IPS DF 6.9 (cell line): ENCODE measurements around the gene PRRC2B.
"Not testable (repeated sequence)": the region's sequence is repeated elsewhere in the genome, so short reads cannot be mapped to it uniquely, and the experiment has no call there.

Experiments
- DNase-seq: peaks from one replicate; pipeline ENCODE4 v3.0.0-alpha.2; 2013; ENCODE audit warnings: low read depth, low spot score
- H3K27ac ChIP-seq: one replicate; pipeline ENCODE4 v1.5.1; 2013; ENCODE audit warnings: low read length, control low read depth
- H3K27me3 ChIP-seq: 2 replicates; pipeline ENCODE4 v1.6.1; 2013; ENCODE audit warnings: mild to moderate bottlenecking, low read length; ENCODE audit not compliant: control insufficient read depth, insufficient read depth
- H3K36me3 ChIP-seq: 2 replicates; pipeline ENCODE4 v1.6.1; 2013; ENCODE audit warnings: low read length; ENCODE audit not compliant: control insufficient read depth, insufficient read depth
- H3K4me1 ChIP-seq: 2 replicates; pipeline ENCODE4 v1.6.1; 2013; ENCODE audit warnings: low read length; ENCODE audit not compliant: control insufficient read depth, insufficient read depth
- H3K4me3 ChIP-seq: 2 replicates; pipeline ENCODE4 v1.5.1; 2013; ENCODE audit warnings: mild to moderate bottlenecking, low read length
- H3K9me3 ChIP-seq: 2 replicates; pipeline ENCODE4 v1.6.1; 2013; ENCODE audit warnings: low read length, inconsistent platforms; ENCODE audit not compliant: control insufficient read depth, insufficient read depth
- WGBS: extraction: QIAGEN DNeasy Blood & Tissue Kit; methylation state at CpG from one replicate; pipeline ENCODE4 v1.1.7; 2013; ENCODE audit warnings: mixed read lengths, missing lambda C conversion rate; ENCODE audit not compliant: insufficient read length, insufficient coverage; 5-methylcytosine and 5-hydroxymethylcytosine counted together

The PRRC2B gene

GRCh38 chr9:131469951-131470350 lies 76.1 kb downstream of the PRRC2B start:
- H3K9me3 ChIP-seq: no peaks in the 10 kb centered on the region; the same call in 1 of the 2 replicates
- H3K4me3 ChIP-seq: no peak overlapping the region
- WGBS: no CpG with 5 or more reads among the region's 16 CpGs
- H3K36me3 ChIP-seq: peaks cover 48% of the 10 kb centered on the region
- H3K27me3 ChIP-seq: no peaks in the 10 kb centered on the region
- no peak for DNase-seq
- no peaks in the 10 kb centered on the region for H3K4me1 ChIP-seq
- H3K27ac ChIP-seq: no peak overlapping the region

- DNase-seq: no peak
- Histone ChIP-seq H3K27ac (no peak overlapping the region), H3K36me3 (peaks cover 49% of the 10 kb centered on the region), H3K4me3 (no peak overlapping the region), H3K9me3 (no peaks in the 10 kb centered on the region; the same call in 1 of the 2 replicates), H3K4me1 (no peaks in the 10 kb centered on the region), H3K27me3 (no peaks in the 10 kb centered on the region)
- no CpG with 5 or more reads among the region's 12 CpGs for WGBS
These were observed 76.7 kb downstream of the PRRC2B start for GRCh38 chr9:131470581-131470991.

GRCh38 chr9:131472085-131472484 lies 78.2 kb downstream of the PRRC2B start:
- H3K9me3 ChIP-seq, H3K4me1 ChIP-seq, DNase-seq, H3K27me3 ChIP-seq, H3K4me3 ChIP-seq, H3K27ac ChIP-seq: not testable (repeated sequence)
- no CpG with 5 or more reads among the region's 5 CpGs for WGBS
- H3K36me3 ChIP-seq: peaks cover 62% of the 10 kb centered on the region

- Histone ChIP-seq H3K4me1 (no peaks in the 10 kb centered on the region), H3K9me3 (no peaks in the 10 kb centered on the region), H3K27ac (no peak overlapping the region), H3K27me3 (no peaks in the 10 kb centered on the region), H3K36me3 (peaks cover 59% of the 10 kb centered on the region), H3K4me3 (no peak overlapping the region)
- no peak for DNase-seq
- WGBS: no CpG with 5 or more reads among the region's 9 CpGs
These were observed 79.5 kb downstream of the PRRC2B start for GRCh38 chr9:131473198-131473885.

- no peak for DNase-seq
- Histone ChIP-seq H3K27me3 (no peaks in the 10 kb centered on the region), H3K4me1 (no peaks in the 10 kb centered on the region), H3K4me3 (no peak overlapping the region), H3K27ac (no peak overlapping the region), H3K36me3 (peaks cover 64% of the 10 kb centered on the region), H3K9me3 (no peaks in the 10 kb centered on the region)
- no CpG with 5 or more reads among the region's 10 CpGs for WGBS
These were observed 80.0 kb downstream of the PRRC2B start for GRCh38 chr9:131473891-131474290.

- WGBS: no CpG with 5 or more reads among the region's 16 CpGs
- peaks cover 67% of the 10 kb centered on the region for H3K36me3 ChIP-seq
These were observed 80.8 kb downstream of the PRRC2B start for GRCh38 chr9:131474711-131475110.

GRCh38 chr9:131475111-131475955 lies 81.4 kb downstream of the PRRC2B start:
- H3K36me3 ChIP-seq: peaks cover 62% of the 10 kb centered on the region

More at GRCh38 chr9:131474711-131475110, 80.8 kb downstream of the PRRC2B start:
- H3K27me3 ChIP-seq: no peaks in the 10 kb centered on the region
- no peaks in the 10 kb centered on the region for H3K9me3 ChIP-seq
- no peak for DNase-seq
- no peak overlapping the region for H3K27ac ChIP-seq
- no peak overlapping the region for H3K4me3 ChIP-seq
- no peaks in the 10 kb centered on the region for H3K4me1 ChIP-seq

GRCh38 chr9:131475956-131476776 lies 82.3 kb downstream of the PRRC2B start:
- H3K4me3 ChIP-seq: no peak overlapping the region
- no peak for DNase-seq
- no CpG with 5 or more reads among the region's 40 CpGs for WGBS
- no peaks in the 10 kb centered on the region for H3K27me3 ChIP-seq
- no peaks in the 10 kb centered on the region for H3K4me1 ChIP-seq
- no peaks in the 10 kb centered on the region for H3K9me3 ChIP-seq
- H3K36me3 ChIP-seq: peaks cover 55% of the 10 kb centered on the region
- H3K27ac ChIP-seq: no peak overlapping the region

More at GRCh38 chr9:131475111-131475955, 81.4 kb downstream of the PRRC2B start:
- Histone ChIP-seq H3K27ac (no peak overlapping the region), H3K4me1 (no peaks in the 10 kb centered on the region), H3K9me3 (no peaks in the 10 kb centered on the region), H3K27me3 (no peaks in the 10 kb centered on the region), H3K4me3 (no peak overlapping the region)
- no CpG with 5 or more reads among the region's 46 CpGs for WGBS
- no peak for DNase-seq

GRCh38 chr9:131476777-131477345 lies 83.0 kb downstream of the PRRC2B start:
- WGBS: no CpG with 5 or more reads among the region's 18 CpGs
- DNase-seq: no peak
- H3K9me3 ChIP-seq: no peaks in the 10 kb centered on the region
- H3K27me3 ChIP-seq: no peaks in the 10 kb centered on the region
- H3K27ac ChIP-seq: no peak overlapping the region
- H3K36me3 ChIP-seq: peaks cover 61% of the 10 kb centered on the region
- H3K4me1 ChIP-seq: no peaks in the 10 kb centered on the region
- H3K4me3 ChIP-seq: no peak overlapping the region

- H3K27me3 ChIP-seq: no peaks in the 10 kb centered on the region
- no peak overlapping the region for H3K4me3 ChIP-seq
- peaks cover 66% of the 10 kb centered on the region for H3K36me3 ChIP-seq
- no peaks in the 10 kb centered on the region for H3K4me1 ChIP-seq
- H3K9me3 ChIP-seq: no peaks in the 10 kb centered on the region
- no peak overlapping the region for H3K27ac ChIP-seq
- no peak for DNase-seq
- WGBS: no CpG with 5 or more reads among the region's 11 CpGs
These were observed 83.5 kb downstream of the PRRC2B start for GRCh38 chr9:131477367-131477766.
